C1 segment of cervical spinal cord (tissue), 14 donors: Measurements from ENCODE around the gene ZDHHC7.

Experiments
- DNase-seq, 14 donors: peaks; one replicate each; lab custom pipeline; 2025; lab: John Stamatoyannopoulos, UW

Gene ZDHHC7

GRCh38 chr16:85019659-85020245 is 8.4 kb upstream of the ZDHHC7 start:
- DNase-seq, result no peak

GRCh38 chr16:85018529-85019236 is 7.3 kb upstream of the ZDHHC7 start:
- DNase-seq, result no peak

GRCh38 chr16:85017633-85018032 is 6.3 kb upstream of the ZDHHC7 start:
- DNase-seq, result no peak

GRCh38 chr16:85017151-85017550 is 5.8 kb upstream of the ZDHHC7 start:
- DNase-seq, result no peak

- DNase-seq, result no peak
Measured at GRCh38 chr16:85015481-85016187, 4.3 kb upstream of the ZDHHC7 start.

- DNase-seq, result no peak
Measured at GRCh38 chr16:85014311-85014710, 3.0 kb upstream of the ZDHHC7 start.

GRCh38 chr16:85011846-85012284 is 530 bp upstream of the ZDHHC7 start:
- DNase-seq, result no peak

- DNase-seq, result no peak
Measured at GRCh38 chr16:85010446-85010930, 847 bp downstream of the ZDHHC7 start.

GRCh38 chr16:85008271-85008670 is 3.1 kb downstream of the ZDHHC7 start:
- no peak for DNase-seq

GRCh38 chr16:85007496-85008214 is 3.7 kb downstream of the ZDHHC7 start:
- no peak for DNase-seq

- DNase-seq, result no peak
Measured at GRCh38 chr16:85006639-85007038, 4.7 kb downstream of the ZDHHC7 start.

GRCh38 chr16:85005285-85006069 is 5.9 kb downstream of the ZDHHC7 start:
- peak in 1 of 14 donors; percentile 35 for DNase-seq

GRCh38 chr16:85004587-85005205 is 6.6 kb downstream of the ZDHHC7 start:
- no peak for DNase-seq

GRCh38 chr16:85003725-85004586 is 7.4 kb downstream of the ZDHHC7 start:
- DNase-seq, result no peak

GRCh38 chr16:85003076-85003475 is 8.3 kb downstream of the ZDHHC7 start:
- no peak for DNase-seq

GRCh38 chr16:85002608-85003007 is 8.7 kb downstream of the ZDHHC7 start:
- DNase-seq, result peak in 5 of 14 donors; percentile 10 to 19 (median 16)

GRCh38 chr16:85002099-85002541 is 9.2 kb downstream of the ZDHHC7 start:
- DNase-seq, result no peak

GRCh38 chr16:84999857-85000480 is 11.4 kb downstream of the ZDHHC7 start:
- no peak for DNase-seq

GRCh38 chr16:84999200-84999599 is 12.1 kb downstream of the ZDHHC7 start:
- no peak for DNase-seq
